ENCODE data around the gene CADM1.

Gene CADM1

GRCh38 chr11:115345840-115346239, 158.4 kb downstream of the CADM1 start:
- TF ChIP-seq POLR2AphosphoS5 (IDR thresholded peaks at IDR 0.05; ENCODE audit: low read depth, low read length) (no peak), FOXP2 (optimal IDR thresholded peaks at IDR 0.05; ENCODE audit: borderline replicate concordance, extremely low read depth, extremely low read length, insufficient read depth) (no peak), SIN3A (IDR thresholded peaks at IDR 0.05; ENCODE audit: borderline replicate concordance, insufficient read depth, low read length) (no peak), TAF1 (IDR thresholded peaks at IDR 0.05; ENCODE audit: borderline replicate concordance, insufficient read depth, low read length) (no peak)
- TF ChIP-seq, protein P1, sequence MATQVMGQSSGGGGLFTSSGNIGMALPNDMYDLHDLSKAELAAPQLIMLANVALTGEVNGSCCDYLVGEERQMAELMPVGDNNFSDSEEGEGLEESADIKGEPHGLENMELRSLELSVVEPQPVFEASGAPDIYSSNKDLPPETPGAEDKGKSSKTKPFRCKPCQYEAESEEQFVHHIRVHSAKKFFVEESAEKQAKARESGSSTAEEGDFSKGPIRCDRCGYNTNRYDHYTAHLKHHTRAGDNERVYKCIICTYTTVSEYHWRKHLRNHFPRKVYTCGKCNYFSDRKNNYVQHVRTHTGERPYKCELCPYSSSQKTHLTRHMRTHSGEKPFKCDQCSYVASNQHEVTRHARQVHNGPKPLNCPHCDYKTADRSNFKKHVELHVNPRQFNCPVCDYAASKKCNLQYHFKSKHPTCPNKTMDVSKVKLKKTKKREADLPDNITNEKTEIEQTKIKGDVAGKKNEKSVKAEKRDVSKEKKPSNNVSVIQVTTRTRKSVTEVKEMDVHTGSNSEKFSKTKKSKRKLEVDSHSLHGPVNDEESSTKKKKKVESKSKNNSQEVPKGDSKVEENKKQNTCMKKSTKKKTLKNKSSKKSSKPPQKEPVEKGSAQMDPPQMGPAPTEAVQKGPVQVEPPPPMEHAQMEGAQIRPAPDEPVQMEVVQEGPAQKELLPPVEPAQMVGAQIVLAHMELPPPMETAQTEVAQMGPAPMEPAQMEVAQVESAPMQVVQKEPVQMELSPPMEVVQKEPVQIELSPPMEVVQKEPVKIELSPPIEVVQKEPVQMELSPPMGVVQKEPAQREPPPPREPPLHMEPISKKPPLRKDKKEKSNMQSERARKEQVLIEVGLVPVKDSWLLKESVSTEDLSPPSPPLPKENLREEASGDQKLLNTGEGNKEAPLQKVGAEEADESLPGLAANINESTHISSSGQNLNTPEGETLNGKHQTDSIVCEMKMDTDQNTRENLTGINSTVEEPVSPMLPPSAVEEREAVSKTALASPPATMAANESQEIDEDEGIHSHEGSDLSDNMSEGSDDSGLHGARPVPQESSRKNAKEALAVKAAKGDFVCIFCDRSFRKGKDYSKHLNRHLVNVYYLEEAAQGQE (IDR thresholded peaks at IDR 0.05; ENCODE audit: insufficient read depth in 1 of 2, low read depth in 2 of 2, low read length in 2 of 2): no peak

DNA sequence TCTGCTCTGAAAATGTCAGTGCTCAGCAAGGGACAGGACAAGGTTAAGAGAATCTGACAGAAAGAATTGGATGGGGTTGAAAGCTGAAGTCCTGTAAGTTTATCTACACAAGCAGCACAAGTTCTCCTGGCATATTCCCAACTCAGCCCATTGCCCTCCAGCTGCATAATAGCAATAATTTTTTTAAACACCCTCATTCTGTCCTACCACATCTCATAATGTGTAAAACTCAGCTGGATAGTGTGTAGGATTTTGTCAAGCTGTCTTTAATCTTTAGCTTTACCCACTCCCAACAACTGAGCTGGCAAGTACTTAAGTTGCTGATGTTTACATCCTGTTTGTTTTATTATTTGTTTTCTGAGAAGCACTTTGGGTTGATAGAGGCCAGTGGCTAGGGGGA, 158.9 kb downstream of the CADM1 start:
- no peak for TF ChIP-seq FOXP2 (optimal IDR thresholded peaks at IDR 0.05; ENCODE audit: borderline replicate concordance, extremely low read depth, extremely low read length, insufficient read depth)
- no peak for TF ChIP-seq SIN3A (IDR thresholded peaks at IDR 0.05; ENCODE audit: borderline replicate concordance, insufficient read depth, low read length)
- no peak for TF ChIP-seq POLR2AphosphoS5 (IDR thresholded peaks at IDR 0.05; ENCODE audit: low read depth, low read length)
- TF ChIP-seq, protein P1 (IDR thresholded peaks at IDR 0.05; ENCODE audit: insufficient read depth in 1 of 2, low read depth in 2 of 2, low read length in 2 of 2): no peak
- TF ChIP-seq TAF1 (IDR thresholded peaks at IDR 0.05; ENCODE audit: borderline replicate concordance, insufficient read depth, low read length): no peak

DNA sequence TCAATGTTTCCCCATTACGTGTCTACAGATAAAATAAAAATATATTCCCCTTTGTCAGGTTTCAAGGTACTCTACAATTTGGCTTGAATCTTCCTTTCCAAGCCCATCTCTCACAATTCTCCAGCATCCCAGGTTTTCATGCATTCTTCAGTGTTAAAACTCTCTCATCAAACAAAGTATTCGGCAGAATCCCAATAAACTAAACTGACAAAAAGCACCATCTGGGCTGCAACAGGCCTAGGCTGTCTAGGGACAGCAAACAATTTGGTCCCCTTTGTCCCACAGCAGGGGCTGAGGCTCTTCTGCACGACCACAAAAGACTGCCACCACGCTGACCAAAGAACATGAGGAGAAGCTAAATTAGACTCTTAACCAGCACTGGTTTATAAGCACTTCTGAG, 159.4 kb downstream of the CADM1 start:
- no peak for TF ChIP-seq SIN3A (IDR thresholded peaks at IDR 0.05; ENCODE audit: borderline replicate concordance, insufficient read depth, low read length)
- TF ChIP-seq FOXP2 (optimal IDR thresholded peaks at IDR 0.05; ENCODE audit: borderline replicate concordance, extremely low read depth, extremely low read length, insufficient read depth): no peak
- TF ChIP-seq TAF1 (IDR thresholded peaks at IDR 0.05; ENCODE audit: borderline replicate concordance, insufficient read depth, low read length): no peak
- TF ChIP-seq POLR2AphosphoS5 (IDR thresholded peaks at IDR 0.05; ENCODE audit: low read depth, low read length): no peak
- TF ChIP-seq, protein P1 (IDR thresholded peaks at IDR 0.05; ENCODE audit: insufficient read depth in 1 of 2, low read depth in 2 of 2, low read length in 2 of 2): no peak

DNA sequence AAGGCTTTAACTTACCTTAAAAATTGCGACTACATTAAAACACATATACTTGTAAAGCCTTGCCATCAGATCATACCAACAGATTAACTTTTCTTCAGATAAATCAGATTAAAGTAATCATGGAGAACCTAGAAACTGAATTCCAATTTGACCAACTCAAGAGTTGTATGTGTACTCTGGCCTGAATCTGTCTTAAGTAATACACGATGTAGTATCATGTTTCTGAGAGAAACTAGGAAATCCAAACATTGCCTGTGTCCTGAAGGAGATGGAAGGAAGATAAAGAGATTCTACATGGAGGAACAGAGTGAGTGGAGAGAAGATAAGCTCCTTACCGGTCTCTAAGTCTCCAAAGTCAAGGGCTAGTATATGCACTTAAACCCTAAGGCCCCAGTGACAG, 162.1 kb downstream of the CADM1 start:
- TF ChIP-seq, protein P1 (IDR thresholded peaks at IDR 0.05; ENCODE audit: insufficient read depth in 1 of 2, low read depth in 2 of 2, low read length in 2 of 2): no peak
- TF ChIP-seq TAF1 (IDR thresholded peaks at IDR 0.05; ENCODE audit: borderline replicate concordance, insufficient read depth, low read length) (no peak), FOXP2 (optimal IDR thresholded peaks at IDR 0.05; ENCODE audit: borderline replicate concordance, extremely low read depth, extremely low read length, insufficient read depth) (no peak), POLR2AphosphoS5 (IDR thresholded peaks at IDR 0.05; ENCODE audit: low read depth, low read length) (no peak)

DNA sequence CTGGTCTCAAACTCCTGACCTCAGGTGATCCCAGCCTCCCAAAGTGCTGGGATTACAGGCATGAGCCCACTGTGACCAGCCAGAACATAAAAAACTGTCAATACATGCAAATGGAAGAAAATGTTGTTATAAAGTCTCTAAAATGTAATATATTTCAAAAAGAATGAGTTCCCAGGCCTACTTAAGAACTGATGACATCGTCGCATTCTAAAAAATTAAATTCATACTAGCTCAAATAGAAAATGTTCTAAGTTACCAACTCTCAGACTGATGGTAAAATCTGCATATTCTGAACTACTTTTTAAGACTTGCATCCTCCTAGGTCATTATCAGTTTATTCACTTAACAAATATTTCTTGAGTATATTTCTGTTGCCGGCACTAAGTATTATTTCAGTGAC, 163.3 kb downstream of the CADM1 start:
- TF ChIP-seq, protein P1 (IDR thresholded peaks at IDR 0.05; ENCODE audit: insufficient read depth in 1 of 2, low read depth in 2 of 2, low read length in 2 of 2): no peak
- no peak for TF ChIP-seq FOXP2 (optimal IDR thresholded peaks at IDR 0.05; ENCODE audit: borderline replicate concordance, extremely low read depth, extremely low read length, insufficient read depth)
- TF ChIP-seq SIN3A (IDR thresholded peaks at IDR 0.05; ENCODE audit: borderline replicate concordance, insufficient read depth, low read length): no peak

All from PFSK-1 (cell line).